SKM-1 treated with dmso at 0.1 percent for 144 hours (cell line): ENCODE results near the gene CST9.
"Not testable (repeated sequence)": the region's sequence is repeated elsewhere in the genome, so short reads cannot be mapped to it uniquely, and the experiment has no call there.

Source experiments
- DNase-seq: peaks from one replicate; lab custom pipeline; 2025; ENCODE audit not compliant: unreplicated experiment; lab: John Stamatoyannopoulos, UW

The CST9 gene

GRCh38 chr20:23588434-23589403, 17.0 kb downstream of the CST9 start:
- no peak for DNase-seq

- DNase-seq = no peak
Measured at GRCh38 chr20:23587631-23588030, 18.1 kb downstream of the CST9 start.

- DNase-seq = no peak
Measured at GRCh38 chr20:23586735-23587525, 18.8 kb downstream of the CST9 start.

DNA sequence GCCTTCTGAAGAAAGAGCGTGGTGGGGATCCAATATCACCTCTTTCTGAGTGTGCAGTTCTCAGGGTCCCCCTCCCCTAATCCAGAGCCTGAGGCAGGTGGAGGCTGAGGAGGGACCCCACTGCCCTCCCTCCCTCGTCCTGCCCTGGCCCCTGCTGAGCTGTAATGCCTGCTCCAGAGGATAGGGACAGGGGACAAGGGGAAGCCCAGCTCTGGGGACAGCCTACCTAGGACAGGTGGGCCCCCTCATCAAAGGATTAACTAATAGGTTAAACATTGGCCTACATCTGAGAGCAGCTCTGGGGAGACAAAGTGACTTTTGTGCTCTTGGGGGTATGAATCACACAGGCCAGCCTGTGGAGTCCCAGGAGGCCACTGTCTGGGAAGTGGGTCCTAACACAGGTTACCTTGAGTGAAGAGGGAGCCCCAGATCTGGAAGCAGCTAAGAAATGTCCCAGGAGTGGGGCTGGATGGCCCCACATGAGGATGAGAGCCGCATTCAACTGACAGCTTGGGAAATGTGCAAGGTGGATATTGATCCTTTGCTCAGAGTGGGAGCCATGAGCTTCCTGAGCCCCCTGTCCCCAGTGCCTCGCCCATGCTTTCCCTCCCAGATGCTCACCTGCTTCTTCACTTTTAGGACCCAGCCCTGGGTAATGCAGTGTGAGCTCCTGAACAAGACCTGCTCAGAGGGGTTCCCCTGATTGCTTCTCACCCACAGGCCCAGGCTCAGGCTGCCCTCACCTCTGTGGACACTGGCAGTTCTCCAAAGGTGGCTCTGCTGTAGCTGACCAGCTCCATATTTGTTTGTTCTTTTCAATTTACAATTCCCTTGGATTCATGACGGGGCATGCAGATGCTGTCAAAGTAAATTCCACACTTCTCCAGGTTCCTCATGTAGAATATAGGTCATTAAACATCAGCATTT, 19.6 kb downstream of the CST9 start:
- DNase-seq = no peak

GRCh38 chr20:23585449-23585807, 20.3 kb downstream of the CST9 start:
- DNase-seq = no peak

DNA sequence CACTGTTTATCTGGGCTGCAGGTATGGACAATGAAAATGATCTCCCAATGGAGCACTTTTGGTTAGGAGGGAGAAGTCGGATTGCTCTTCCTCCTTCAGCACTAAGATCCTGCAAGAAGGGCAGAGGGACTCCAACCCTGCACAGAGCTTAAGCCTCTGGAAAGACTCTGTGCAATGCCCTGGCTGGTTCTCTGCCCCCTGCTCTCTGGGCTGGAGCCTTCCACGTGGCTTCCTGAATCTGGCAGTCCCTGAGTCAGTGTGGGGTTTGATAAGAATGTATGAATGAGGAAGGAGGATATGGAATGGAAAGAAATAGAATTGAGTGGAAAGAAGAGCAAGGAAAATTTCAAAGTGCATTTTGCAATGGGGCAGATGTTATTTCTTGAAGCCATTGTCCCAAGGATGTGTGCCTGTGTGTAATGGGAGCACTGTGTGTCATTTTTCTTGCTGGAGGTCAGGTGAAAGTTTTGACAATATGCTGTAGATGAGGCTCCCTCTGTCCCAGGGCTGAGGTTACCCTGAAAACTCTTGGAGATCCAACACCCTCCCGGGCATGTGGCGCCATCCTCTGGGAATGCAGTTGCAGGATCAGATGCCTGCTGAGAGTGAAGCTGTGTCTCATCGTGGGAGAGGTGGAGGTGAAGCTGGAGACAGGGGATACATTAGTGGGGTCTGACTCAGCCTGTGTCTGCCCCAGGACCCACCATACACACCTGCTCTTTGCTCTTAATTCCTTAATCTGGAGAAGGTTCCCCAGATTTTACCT, 21.1 kb downstream of the CST9 start:
- DNase-seq = no peak

GRCh38 chr20:23583526-23583925, 22.2 kb downstream of the CST9 start:
- no peak for DNase-seq

DNA sequence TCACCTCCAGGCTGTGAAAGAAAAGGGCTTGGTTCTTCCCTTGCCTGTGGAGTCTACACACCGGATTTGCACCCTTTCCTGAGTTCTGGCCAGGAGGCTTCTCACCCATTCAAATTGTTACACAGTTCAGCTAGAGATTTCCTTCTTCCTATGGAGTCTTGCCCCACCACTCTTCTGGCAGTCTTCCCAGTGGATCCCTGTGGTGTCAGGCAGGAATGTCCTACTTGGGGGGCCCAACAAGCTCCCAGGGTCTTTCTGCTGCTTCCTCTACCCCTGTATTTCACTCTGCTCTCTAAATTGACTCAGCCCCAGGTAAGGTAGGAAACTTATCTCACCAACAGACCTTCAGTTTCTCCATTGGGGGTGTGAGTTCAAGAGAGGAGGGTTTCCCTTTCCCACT, 23.4 kb downstream of the CST9 start:
- no peak for DNase-seq

- DNase-seq = not testable (repeated sequence)
Measured at GRCh38 chr20:23581833-23582232, 23.9 kb downstream of the CST9 start.

DNA sequence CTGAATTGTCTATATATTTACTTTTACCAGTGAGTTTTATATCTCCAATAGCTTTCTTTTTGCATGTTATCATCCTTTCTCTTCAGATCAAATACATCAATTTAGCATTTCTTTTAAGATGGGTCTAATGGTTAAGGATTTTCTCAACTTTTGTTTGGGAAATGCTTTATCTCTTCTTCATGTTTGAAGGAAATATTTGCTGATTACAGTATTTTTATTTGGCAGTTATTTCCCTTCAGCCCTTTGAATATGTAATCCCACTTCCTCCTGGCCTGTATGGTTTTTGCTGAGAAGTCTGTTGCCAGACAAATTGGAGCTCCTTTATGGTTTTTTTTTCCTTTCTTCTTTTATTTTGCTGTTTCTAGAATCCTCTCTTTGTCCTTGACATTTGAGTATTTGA, 30.7 kb downstream of the CST9 start:
- DNase-seq = no peak

DNA sequence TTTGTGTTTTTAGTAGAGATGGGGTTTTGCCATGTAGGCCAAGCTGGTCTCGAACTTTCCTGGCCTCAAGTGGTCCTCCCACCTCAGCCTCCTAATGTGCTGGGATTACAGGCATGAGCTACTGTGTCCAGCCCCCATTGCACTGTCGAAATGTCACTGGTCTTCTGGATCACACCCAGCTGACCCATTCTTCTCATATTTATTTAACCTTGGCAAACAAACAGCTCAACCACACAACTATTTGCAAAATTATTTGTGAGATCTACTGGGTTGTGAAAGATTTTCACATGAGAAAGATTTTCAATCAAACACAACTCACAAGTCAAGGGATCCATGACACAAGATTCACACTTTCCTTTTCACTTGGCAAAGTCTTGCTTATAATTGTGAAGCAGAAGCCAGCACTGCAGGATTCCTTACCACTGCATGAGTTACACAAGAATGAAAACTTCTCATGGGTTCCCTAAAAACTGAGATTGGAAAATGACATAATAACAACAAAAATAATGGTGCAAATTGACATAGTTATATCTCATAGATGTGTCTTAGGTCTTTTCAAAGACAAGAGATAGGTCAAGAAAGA, 35.4 kb downstream of the CST9 start:
- no peak for DNase-seq

- no peak for DNase-seq
Measured at GRCh38 chr20:23569570-23569969, 36.1 kb downstream of the CST9 start.

GRCh38 chr20:23568971-23569330, 36.8 kb downstream of the CST9 start:
- no peak for DNase-seq

- no peak for DNase-seq
Measured at GRCh38 chr20:23568320-23568970, 37.3 kb downstream of the CST9 start, which contains the start of gene CST9L. TSS of gene CST9L (minus strand) at chr20:23568484. CDS start at chr20:23568450, 34 bp downstream.

- DNase-seq = no peak
Measured at GRCh38 chr20:23566199-23566932, 39.4 kb downstream of the CST9 start.

GRCh38 chr20:23565503-23566045, 40.1 kb downstream of the CST9 start:
- DNase-seq = no peak

GRCh38 chr20:23564927-23565326, 40.8 kb downstream of the CST9 start:
- no peak for DNase-seq

- DNase-seq = no peak
Measured at GRCh38 chr20:23562721-23563342, 42.9 kb downstream of the CST9 start.
